CD4-positive, alpha-beta T cell treated with Interferon gamma for 1 hour (primary cell): ENCODE measurements around the gene BTRC.

Experiments used
- DNase-seq: peaks from one replicate; pipeline ENCODE4 v3.0.0-alpha.2; 2020

The BTRC gene

DNA sequence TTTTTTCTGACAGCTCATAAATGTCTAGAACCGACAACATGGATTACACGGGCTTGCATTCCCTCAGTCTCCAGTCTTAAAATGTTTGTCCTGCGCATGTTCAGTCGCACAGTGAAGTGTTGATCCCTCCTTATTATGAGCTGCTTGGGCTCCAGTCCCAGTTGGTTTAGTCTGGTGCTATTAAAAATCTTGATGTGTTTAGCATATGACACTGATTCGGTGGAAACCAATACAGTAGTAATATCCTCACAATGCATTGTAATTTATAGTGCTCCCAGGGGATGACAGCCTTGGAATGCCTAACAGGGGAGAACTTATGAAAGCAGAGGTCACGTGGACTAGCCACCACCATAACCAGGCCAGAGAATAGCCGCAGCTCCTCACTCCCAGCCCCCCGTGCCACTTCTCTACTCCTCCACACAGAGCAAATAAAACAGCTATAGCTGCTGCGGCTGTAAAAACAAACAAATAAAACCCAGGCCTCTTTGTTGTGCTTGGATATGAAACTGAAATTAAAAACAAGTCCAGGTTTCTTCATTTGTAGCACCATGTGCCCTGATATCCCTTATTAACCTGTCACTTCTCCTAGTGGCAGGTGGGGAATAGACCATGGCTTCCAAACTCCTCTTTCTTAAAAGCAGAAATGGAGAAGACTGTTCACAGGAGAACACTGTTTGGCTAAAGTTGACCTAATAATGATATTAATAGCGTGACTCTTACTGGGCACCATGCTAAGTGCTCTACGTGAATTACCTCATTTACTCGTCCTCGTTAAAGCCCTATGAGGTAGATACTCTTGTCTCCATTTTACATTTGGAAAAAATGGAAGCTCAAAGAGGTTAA, 241.8 kb downstream of the BTRC start:
- no peak for DNase-seq

DNA sequence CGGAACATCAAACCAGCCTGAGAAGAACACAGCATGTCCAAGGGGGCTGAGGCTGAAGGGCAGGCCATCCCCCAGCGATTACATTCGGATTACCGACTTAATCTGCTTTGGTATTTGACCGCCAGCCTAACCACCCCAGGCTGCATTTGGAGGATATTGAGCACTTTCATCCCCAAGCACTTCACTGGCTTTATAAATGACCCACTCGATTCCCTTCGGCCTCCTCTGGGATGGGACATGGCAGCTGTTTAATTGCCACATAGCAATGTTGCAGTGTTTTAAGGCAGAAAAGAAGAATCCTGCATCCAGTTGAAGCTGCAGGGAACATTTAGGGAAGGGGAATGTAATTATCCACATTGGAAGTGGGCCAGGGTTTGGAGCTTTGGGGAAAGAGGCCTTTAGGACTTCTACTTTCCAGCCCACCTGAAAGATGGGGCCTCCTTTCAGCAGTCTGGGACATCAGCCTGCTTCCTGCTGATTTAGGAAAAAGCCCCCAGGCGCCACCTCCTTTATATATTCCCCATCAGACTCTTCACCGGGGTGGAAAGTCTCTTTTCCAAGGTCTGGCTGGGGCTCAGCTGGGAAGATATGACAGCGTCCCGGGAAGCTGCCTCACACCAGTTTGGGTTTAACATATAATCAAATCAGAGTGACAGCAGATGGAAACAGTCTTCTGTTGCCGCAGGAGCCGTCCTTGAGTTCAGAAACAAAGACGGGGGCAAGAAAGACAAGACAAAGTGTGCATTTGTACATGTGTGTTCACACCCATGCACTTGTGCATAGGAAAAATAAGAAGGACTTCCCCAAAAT, 243.3 kb downstream of the BTRC start:
- no peak for DNase-seq

- DNase-seq, result no peak
Measured at GRCh38 chr10:101601541-101601940, 247.6 kb downstream of the BTRC start.

DNA sequence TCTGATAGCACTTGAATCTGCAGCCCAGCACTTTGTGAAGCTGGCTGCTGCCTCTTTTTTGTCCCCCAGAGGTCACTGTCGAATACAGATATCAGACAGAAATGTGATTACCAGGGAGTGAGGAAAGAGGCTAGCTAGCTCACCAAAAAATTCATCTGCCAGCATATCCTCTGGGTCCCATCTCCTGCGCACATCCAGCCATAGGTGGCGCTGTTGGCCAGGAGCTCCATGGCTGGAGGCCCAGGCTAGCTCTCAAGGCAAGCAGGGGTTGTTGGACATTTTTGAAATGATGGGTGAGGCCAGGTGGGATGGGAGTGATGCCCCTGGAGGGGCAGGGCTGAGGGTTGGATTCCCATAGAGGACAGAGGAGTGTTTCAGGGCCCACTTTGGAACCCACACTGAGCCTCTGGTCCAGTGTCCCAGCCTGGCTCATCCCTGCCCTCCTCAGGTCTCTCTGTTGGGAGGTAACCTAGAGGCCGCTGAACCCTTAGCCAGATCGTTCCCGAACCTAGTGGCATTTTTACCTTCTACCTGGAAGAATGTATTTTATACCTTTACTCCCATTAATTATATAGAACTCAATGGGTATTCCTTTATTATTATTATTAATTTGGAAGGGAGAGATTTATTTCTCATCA, 248.9 kb downstream of the BTRC start:
- DNase-seq, result peak; percentile 51
